CD4-positive, CD25-positive, alpha-beta regulatory T cell (primary cell): Measurements from ENCODE around the gene RASSF10. TPM values are rescaled to one million over a fixed set of nuclear protein-coding genes. Genes with fewer than 3 reads are reported as not detected.

Experiments used
- ATAC-seq, 2 donors: fragments of 150-1000 bp; cut with Tn5 transposase; one replicate each; pipeline ENCODE4 v1.10.0; 2021; ENCODE audit warnings: low read depth in 2 of 2, moderate number of reproducible peaks in 2 of 2, moderate library complexity in 1 of 2
- DNase-seq, 3 donors: peaks; one replicate each; pipeline versions ENCODE4 v3.0.0 to v3.0.0-alpha.2; 2012 to 2022; ENCODE audit warnings: mixed read lengths in 1 of 3
- H3K27ac ChIP-seq: one replicate; pipeline ENCODE4 v1.7.0; 2013; ENCODE audit warnings: mild to moderate bottlenecking, low read length; ENCODE audit not compliant: insufficient read depth, poor library complexity, severe bottlenecking
- H3K27me3 ChIP-seq: one replicate; pipeline ENCODE4 v1.7.0; 2013; ENCODE audit warnings: low read length; ENCODE audit not compliant: control insufficient read depth, insufficient read depth
- H3K36me3 ChIP-seq: one replicate; pipeline ENCODE4 v1.7.0; 2013; ENCODE audit warnings: mild to moderate bottlenecking, low read length, moderate library complexity; ENCODE audit not compliant: control insufficient read depth, insufficient read depth
- H3K4me1 ChIP-seq: 2 replicates; pipeline ENCODE4 v1.7.0; 2013; ENCODE audit warnings: mild to moderate bottlenecking, low read length; ENCODE audit not compliant: insufficient read depth, control insufficient read depth, poor library complexity, severe bottlenecking
- H3K4me3 ChIP-seq: one replicate; pipeline ENCODE4 v1.7.0; 2013; ENCODE audit warnings: low read depth, mild to moderate bottlenecking, low read length, moderate library complexity
- H3K9me3 ChIP-seq, 2 experiments: 1 replicate in 1 of 2; 2 replicates in 1 of 2; pipeline ENCODE4 v1.7.0; 2013; ENCODE audit warnings: low read length in 2 of 2, mild to moderate bottlenecking in 1 of 2, moderate library complexity in 1 of 2; ENCODE audit not compliant: control insufficient read depth in 2 of 2
- H3K27ac Mint-ChIP-seq, 3 donors: one replicate each; pipeline ENCODE4 v1.8.0; 2020 to 2022; ENCODE audit warnings: mild to moderate bottlenecking in 3 of 3, mixed read lengths in 3 of 3, moderate library complexity in 2 of 3
- H3K27me3 Mint-ChIP-seq: one replicate; pipeline ENCODE4 v1.8.0; 2022; ENCODE audit warnings: mild to moderate bottlenecking, mixed read lengths
- H3K36me3 Mint-ChIP-seq: one replicate; pipeline ENCODE4 v1.8.0; 2020; ENCODE audit warnings: mixed read lengths
- H3K4me1 Mint-ChIP-seq, 4 donors: one replicate each; pipeline ENCODE4 v1.8.0; 2020 to 2022; ENCODE audit warnings: mixed read lengths in 4 of 4, mild to moderate bottlenecking in 1 of 4
- H3K4me3 Mint-ChIP-seq, 4 donors: one replicate each; pipeline ENCODE4 v1.8.0; 2020 to 2022; ENCODE audit warnings: mild to moderate bottlenecking in 4 of 4, mixed read lengths in 4 of 4, moderate library complexity in 3 of 4
- H3K9me3 Mint-ChIP-seq, 7 donors: one replicate each; pipeline ENCODE4 v1.8.0; 2020 to 2022; ENCODE audit warnings: mixed read lengths in 7 of 7, mild to moderate bottlenecking in 3 of 7, moderate library complexity in 2 of 7
- polyA plus RNA-seq, 4 donors: library from polyadenylated mRNA; unstranded; fragments of 300-500 nt; fragmentation: Illumina TruSeq; gene quantifications; one replicate each; pipeline ENCODE4 v1.2.3, GENCODE V29; 2021
- total RNA-seq: library from RNA; stranded (reverse); gene quantifications from one replicate; pipeline ENCODE4 v1.2.3, GENCODE V29; 2022

RASSF10 gene
- total and polyA plus RNA-seq, 5 donors from 2014 or later = not detected

- Histone ChIP-seq H3K4me1 (no peaks in the 10 kb centered on the region), H3K36me3 (no peaks in the 10 kb centered on the region), H3K9me3 (no peaks in the 10 kb centered on the region), H3K27me3 (peaks cover 6% of the 10 kb centered on the region), H3K27ac (no peak overlapping the region), H3K4me3 (no peak overlapping the region)
- ATAC-seq (no peak), DNase-seq (no peak)
- no peaks in the 10 kb centered on the region for H3K4me1 Mint-ChIP-seq
- no peak overlapping the region for H3K27ac Mint-ChIP-seq
- H3K9me3 Mint-ChIP-seq = peaks cover 0 to 2% (median 0%) of the 10 kb centered on the region in 7 donors
- no peaks in the 10 kb centered on the region for H3K36me3 Mint-ChIP-seq
- H3K4me3 Mint-ChIP-seq = no peak overlapping the region
- peaks cover 3% of the 10 kb centered on the region for H3K27me3 Mint-ChIP-seq
These were observed 25.8 kb upstream of the RASSF10 start for GRCh38 chr11:12983336-12983735.

GRCh38 chr11:12986194-12986898 lies 22.8 kb upstream of the RASSF10 start:
- H3K4me3 Mint-ChIP-seq = no peak overlapping the region
- no peaks in the 10 kb centered on the region for H3K27me3 Mint-ChIP-seq
- H3K27ac Mint-ChIP-seq = no peak overlapping the region
- no peak for ATAC-seq
- Histone ChIP-seq H3K4me3 (no peak overlapping the region), H3K27ac (no peak overlapping the region), H3K27me3 (peaks cover 4% of the 10 kb centered on the region), H3K9me3 (no peaks in the 10 kb centered on the region), H3K4me1 (no peaks in the 10 kb centered on the region), H3K36me3 (no peaks in the 10 kb centered on the region)
- H3K4me1 Mint-ChIP-seq = no peaks in the 10 kb centered on the region
- H3K9me3 Mint-ChIP-seq = no peaks in the 10 kb centered on the region
- no peaks in the 10 kb centered on the region for H3K36me3 Mint-ChIP-seq
- DNase-seq = no peak

- no peaks in the 10 kb centered on the region for H3K4me1 Mint-ChIP-seq
- Histone ChIP-seq H3K27me3 (peaks cover 4% of the 10 kb centered on the region), H3K4me1 (no peaks in the 10 kb centered on the region), H3K36me3 (no peaks in the 10 kb centered on the region), H3K4me3 (no peak overlapping the region), H3K9me3 (no peaks in the 10 kb centered on the region), H3K27ac (no peak overlapping the region)
- no peak for DNase-seq
- H3K27ac Mint-ChIP-seq = peak overlapping the region in 1 of 3 donors; percentile 48
- peaks cover 11% of the 10 kb centered on the region for H3K27me3 Mint-ChIP-seq
- no peak overlapping the region for H3K4me3 Mint-ChIP-seq
- peaks cover 0 to 2% (median 0%) of the 10 kb centered on the region in 7 donors for H3K9me3 Mint-ChIP-seq
- no peak for ATAC-seq
- H3K36me3 Mint-ChIP-seq = no peaks in the 10 kb centered on the region
These were observed 19.5 kb upstream of the RASSF10 start for GRCh38 chr11:12989428-12990161.

- Histone ChIP-seq H3K9me3 (no peaks in the 10 kb centered on the region), H3K27me3 (peaks cover 4% of the 10 kb centered on the region), H3K4me1 (no peaks in the 10 kb centered on the region), H3K36me3 (no peaks in the 10 kb centered on the region), H3K4me3 (no peak overlapping the region), H3K27ac (no peak overlapping the region)
- peaks cover 0 to 2% (median 0%) of the 10 kb centered on the region in 7 donors for H3K9me3 Mint-ChIP-seq
- H3K36me3 Mint-ChIP-seq = no peaks in the 10 kb centered on the region
- H3K4me3 Mint-ChIP-seq = no peak overlapping the region
- H3K27ac Mint-ChIP-seq = no peak overlapping the region
- H3K27me3 Mint-ChIP-seq = peaks cover 11% of the 10 kb centered on the region
- DNase-seq (no peak), ATAC-seq (no peak)
- H3K4me1 Mint-ChIP-seq = no peaks in the 10 kb centered on the region
These were observed 19.0 kb upstream of the RASSF10 start for GRCh38 chr11:12990162-12990480.

DNA sequence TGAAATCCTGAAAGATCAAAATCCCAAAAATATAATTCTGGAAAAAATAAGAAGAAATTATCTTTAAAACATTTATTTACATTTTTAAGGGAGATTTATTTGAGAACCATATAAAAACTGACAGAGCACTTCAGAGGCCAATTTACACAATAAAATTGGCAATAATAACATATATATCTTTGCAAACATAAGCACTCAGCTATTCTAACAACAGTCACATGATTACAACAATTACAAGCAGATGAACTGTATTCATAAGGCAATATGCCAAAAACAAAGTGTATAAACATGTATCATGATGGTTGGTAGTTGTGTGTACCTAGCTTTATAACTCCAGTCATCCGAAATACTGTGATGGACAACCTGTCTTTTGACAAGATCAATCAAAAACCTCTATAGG lies 17.7 kb upstream of the RASSF10 start:
- no peak overlapping the region for H3K27ac Mint-ChIP-seq
- Histone ChIP-seq H3K27me3 (peaks cover 3% of the 10 kb centered on the region), H3K9me3 (no peaks in the 10 kb centered on the region), H3K4me1 (no peaks in the 10 kb centered on the region), H3K36me3 (no peaks in the 10 kb centered on the region), H3K27ac (no peak overlapping the region), H3K4me3 (no peak overlapping the region)
- no peak overlapping the region for H3K4me3 Mint-ChIP-seq
- no peaks in the 10 kb centered on the region for H3K36me3 Mint-ChIP-seq
- H3K9me3 Mint-ChIP-seq = peaks cover 0 to 2% (median 0%) of the 10 kb centered on the region in 7 donors
- no peak for ATAC-seq
- no peaks in the 10 kb centered on the region for H3K4me1 Mint-ChIP-seq
- no peak for DNase-seq
- H3K27me3 Mint-ChIP-seq = peaks cover 16% of the 10 kb centered on the region

DNA sequence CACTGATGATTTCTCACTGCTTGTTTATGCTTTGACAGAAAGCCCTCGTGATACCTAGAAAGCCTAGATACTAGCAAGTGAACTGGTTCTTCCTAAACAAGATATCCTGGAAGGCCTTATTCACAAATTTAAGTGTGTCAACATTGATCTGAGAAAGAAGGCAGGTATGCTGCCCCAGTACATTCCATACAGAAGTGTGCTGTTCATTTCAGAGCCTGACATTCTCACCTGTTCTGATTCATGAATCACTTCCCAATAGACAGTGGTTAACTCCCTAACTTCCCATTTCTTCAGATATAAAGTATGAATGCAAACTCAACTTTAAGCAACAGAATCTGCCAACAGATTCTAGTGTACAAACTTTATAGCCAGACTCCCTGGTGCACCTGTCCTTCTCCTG lies 15.5 kb upstream of the RASSF10 start:
- H3K27me3 Mint-ChIP-seq = peaks cover 25% of the 10 kb centered on the region
- ATAC-seq = no peak
- no peaks in the 10 kb centered on the region for H3K4me1 Mint-ChIP-seq

DNA sequence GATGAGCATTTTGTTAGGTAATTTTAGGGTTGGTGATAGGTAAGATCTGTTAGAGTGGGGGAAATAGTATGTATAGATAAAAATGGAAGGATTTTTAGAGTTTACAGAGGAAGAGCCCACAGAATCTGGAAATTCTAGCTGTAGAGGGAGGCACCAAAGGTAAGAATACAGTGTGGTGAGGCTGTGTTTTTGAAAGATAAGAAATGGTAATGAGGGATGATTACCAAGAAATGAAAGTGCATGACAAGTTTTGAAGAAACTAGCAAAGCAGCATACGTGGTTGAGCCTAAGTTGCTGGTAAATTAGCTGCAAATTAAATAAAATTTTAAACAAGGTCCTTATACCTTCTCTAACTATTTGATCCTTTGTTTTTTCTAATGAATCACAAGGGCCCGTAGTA lies 14.6 kb upstream of the RASSF10 start:
- no peaks in the 10 kb centered on the region for H3K36me3 ChIP-seq
- DNase-seq = no peak
- Mint-ChIP-seq H3K4me1 (no peaks in the 10 kb centered on the region), H3K9me3 (peaks cover 0 to 2% (median 0%) of the 10 kb centered on the region in 7 donors), H3K27me3 (peaks cover 25% of the 10 kb centered on the region), H3K27ac (no peak overlapping the region), H3K4me3 (no peak overlapping the region), H3K36me3 (no peaks in the 10 kb centered on the region)
- H3K4me1 ChIP-seq = no peaks in the 10 kb centered on the region
- H3K4me3 ChIP-seq = no peak overlapping the region
- no peak for ATAC-seq
- H3K27me3 ChIP-seq = no peaks in the 10 kb centered on the region
- no peaks in the 10 kb centered on the region for H3K9me3 ChIP-seq
- no peak overlapping the region for H3K27ac ChIP-seq

More for the DNA sequence above, 15.5 kb upstream of the RASSF10 start:
- Histone ChIP-seq H3K9me3 (no peaks in the 10 kb centered on the region), H3K27me3 (no peaks in the 10 kb centered on the region), H3K36me3 (no peaks in the 10 kb centered on the region), H3K27ac (no peak overlapping the region), H3K4me3 (no peak overlapping the region), H3K4me1 (no peaks in the 10 kb centered on the region)
- H3K9me3 Mint-ChIP-seq = peaks cover 0 to 2% (median 0%) of the 10 kb centered on the region in 7 donors
- no peak for DNase-seq
- H3K36me3 Mint-ChIP-seq = no peaks in the 10 kb centered on the region
- no peak overlapping the region for H3K4me3 Mint-ChIP-seq
- H3K27ac Mint-ChIP-seq = no peak overlapping the region

GRCh38 chr11:12995188-12995587 lies 13.9 kb upstream of the RASSF10 start:
- no peaks in the 10 kb centered on the region for H3K36me3 ChIP-seq
- no peak for ATAC-seq
- H3K27me3 ChIP-seq = no peaks in the 10 kb centered on the region
- no peak overlapping the region for H3K4me3 ChIP-seq
- Mint-ChIP-seq H3K27me3 (peaks cover 25% of the 10 kb centered on the region), H3K36me3 (no peaks in the 10 kb centered on the region), H3K4me3 (no peak overlapping the region), H3K9me3 (peaks cover 0 to 2% (median 0%) of the 10 kb centered on the region in 7 donors), H3K27ac (no peak overlapping the region), H3K4me1 (no peaks in the 10 kb centered on the region)
- no peak for DNase-seq
- H3K4me1 ChIP-seq = no peaks in the 10 kb centered on the region
- no peaks in the 10 kb centered on the region for H3K9me3 ChIP-seq
- H3K27ac ChIP-seq = no peak overlapping the region
